Kidney capillary endothelial cell (primary cell): ENCODE results near the gene CACNB2.
"Not testable (repeated sequence)": the region's sequence is repeated elsewhere in the genome, so short reads cannot be mapped to it uniquely, and the experiment has no call there.

ENCODE experiments used
- DNase-seq: peaks from one replicate; pipeline ENCODE4 v3.0.0-alpha.2; 2018; ENCODE audit warnings: low spot score

CACNB2 gene

DNA sequence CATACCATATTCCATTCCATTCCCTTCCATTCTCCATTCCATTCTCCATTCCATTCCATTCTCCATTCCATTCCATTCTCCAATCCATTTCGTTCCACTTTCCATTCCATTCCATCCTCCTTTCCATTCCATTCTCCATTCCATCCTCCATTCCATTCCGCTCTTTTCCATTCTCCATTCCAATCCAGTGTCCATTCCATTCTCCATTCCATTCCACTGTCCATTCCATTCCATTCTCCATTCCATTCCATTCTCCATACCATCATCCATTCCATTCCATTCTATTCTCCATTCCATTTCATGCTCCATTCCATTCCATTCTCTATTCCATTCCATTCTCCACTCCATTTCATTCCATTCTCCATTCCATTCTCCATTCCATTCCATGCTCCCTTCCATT, 430.2 kb downstream of the CACNB2 start:
- not testable (repeated sequence) for DNase-seq

GRCh38 chr10:18571076-18571475, 430.9 kb downstream of the CACNB2 start:
- no peak for DNase-seq

DNA sequence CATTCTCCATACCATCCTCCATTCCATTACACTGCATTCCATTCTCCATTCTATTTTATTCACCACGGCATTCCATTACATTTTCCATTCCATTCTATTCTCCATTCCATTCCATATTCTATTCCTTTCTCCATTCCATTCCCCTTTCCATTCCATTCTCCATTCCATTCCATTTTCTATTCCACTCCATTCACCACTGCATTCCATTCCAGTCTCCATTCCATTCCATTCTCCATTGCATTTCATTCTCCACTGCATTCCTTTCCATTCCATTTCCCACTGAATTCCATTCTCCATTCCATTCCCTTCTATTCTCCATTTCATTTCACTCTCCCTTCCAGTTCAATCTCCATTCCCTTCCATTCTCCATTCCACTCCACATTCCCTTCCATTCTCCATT, 431.6 kb downstream of the CACNB2 start:
- no peak for DNase-seq

DNA sequence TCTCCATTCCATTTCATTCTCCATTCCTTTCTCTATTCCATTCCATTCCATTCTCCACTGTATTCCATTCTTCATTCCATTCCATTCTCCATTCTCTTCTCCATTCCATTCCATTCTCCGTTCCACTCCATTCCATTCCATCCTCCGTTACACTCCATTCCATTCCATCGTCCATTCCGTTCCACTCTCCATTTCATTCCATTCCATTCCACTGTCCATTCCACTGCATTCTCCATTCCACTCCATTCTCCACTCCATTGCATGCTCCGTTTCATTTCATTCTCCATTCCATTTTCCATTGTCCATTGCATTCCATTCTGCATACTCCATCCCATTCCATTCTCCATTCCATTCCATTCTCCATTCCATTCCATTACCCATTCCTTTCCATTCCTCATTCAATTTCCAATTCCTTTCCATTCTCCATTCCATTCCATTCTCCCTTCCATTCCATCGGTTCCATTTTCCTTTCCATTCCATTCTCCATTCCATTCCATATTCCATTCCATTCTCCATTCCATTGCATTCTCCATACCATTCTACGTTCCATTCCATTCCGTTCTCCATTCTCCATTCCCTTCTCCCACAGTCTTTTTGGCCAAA, 432.8 kb downstream of the CACNB2 start:
- no peak for DNase-seq

DNA sequence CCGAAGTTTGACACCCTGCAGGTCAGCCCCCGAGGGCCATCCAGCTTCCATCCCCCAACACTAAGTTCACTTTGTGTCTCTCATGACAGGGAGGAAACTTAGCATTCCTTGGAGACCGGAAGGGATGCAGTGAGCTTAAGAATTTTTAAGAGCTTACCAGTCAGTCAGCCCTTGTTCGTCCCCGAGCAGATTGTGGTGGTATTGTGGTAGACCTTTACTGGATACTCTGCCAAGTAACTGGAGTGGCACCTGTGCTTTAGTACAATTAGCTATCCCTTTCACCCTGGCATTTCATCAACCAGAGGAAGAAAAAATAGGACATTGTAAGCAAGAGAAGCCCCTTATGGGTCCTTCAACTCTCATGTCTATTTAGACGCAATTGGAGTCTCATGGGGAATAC, 436.4 kb downstream of the CACNB2 start:
- DNase-seq: no peak

- DNase-seq: no peak
These were observed 437.8 kb downstream of the CACNB2 start for GRCh38 chr10:18577823-18578685.

GRCh38 chr10:18582803-18583202, 442.6 kb downstream of the CACNB2 start:
- DNase-seq: no peak

GRCh38 chr10:18583575-18584270, 443.5 kb downstream of the CACNB2 start:
- peak; percentile 17 for DNase-seq

DNA sequence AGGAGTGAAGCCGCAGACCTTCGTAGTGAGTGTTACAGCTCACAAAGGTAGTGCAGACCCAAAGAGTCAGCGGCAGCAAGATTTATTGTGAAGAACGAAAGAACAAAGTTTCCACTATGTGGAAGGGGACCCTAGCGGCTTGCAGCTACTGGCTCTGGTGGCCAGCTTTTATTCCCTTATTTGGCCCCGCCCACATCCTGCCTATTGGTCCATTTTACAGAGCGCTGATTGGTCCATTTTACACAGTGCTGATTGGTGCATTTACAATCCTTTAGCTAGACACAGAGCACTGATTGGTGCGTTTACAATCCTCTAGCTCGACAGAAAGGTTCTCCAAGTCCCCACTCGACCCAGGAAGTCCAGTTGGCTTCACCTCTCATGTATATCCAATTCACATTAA, 446.4 kb downstream of the CACNB2 start:
- DNase-seq: not testable (repeated sequence)

GRCh38 chr10:18591141-18591540, 450.9 kb downstream of the CACNB2 start:
- not testable (repeated sequence) for DNase-seq
